IPS-20b (cell line): ENCODE results near the gene SLC9A9.

Source experiments
- H3K27ac ChIP-seq: one replicate; pipeline ENCODE4 v1.5.1; 2013; ENCODE audit warnings: low read length
- H3K27me3 ChIP-seq: 2 replicates; pipeline ENCODE4 v1.6.1; 2013; ENCODE audit warnings: mild to moderate bottlenecking, low read length, inconsistent platforms; ENCODE audit not compliant: insufficient read depth
- H3K36me3 ChIP-seq: 2 replicates; pipeline ENCODE4 v1.6.1; 2013; ENCODE audit warnings: low read depth, mild to moderate bottlenecking, inconsistent platforms, low read length, moderate library complexity; ENCODE audit not compliant: insufficient read depth
- H3K4me1 ChIP-seq: 2 replicates; pipeline ENCODE4 v1.6.1; 2013; ENCODE audit warnings: mild to moderate bottlenecking, control low read depth, inconsistent platforms, low read length, moderate library complexity; ENCODE audit not compliant: insufficient read depth
- H3K4me3 ChIP-seq: 2 replicates; pipeline ENCODE4 v1.5.1; 2013; ENCODE audit warnings: mild to moderate bottlenecking, low read length, inconsistent platforms
- H3K9ac ChIP-seq: 2 replicates; pipeline ENCODE4 v1.6.1; 2013; ENCODE audit warnings: low read depth, mild to moderate bottlenecking, inconsistent platforms, low read length, moderate library complexity
- H3K9me3 ChIP-seq: 2 replicates; pipeline ENCODE4 v1.6.1; 2013; ENCODE audit warnings: mild to moderate bottlenecking, low read depth, low read length, inconsistent platforms; ENCODE audit not compliant: insufficient read depth

Gene SLC9A9

DNA sequence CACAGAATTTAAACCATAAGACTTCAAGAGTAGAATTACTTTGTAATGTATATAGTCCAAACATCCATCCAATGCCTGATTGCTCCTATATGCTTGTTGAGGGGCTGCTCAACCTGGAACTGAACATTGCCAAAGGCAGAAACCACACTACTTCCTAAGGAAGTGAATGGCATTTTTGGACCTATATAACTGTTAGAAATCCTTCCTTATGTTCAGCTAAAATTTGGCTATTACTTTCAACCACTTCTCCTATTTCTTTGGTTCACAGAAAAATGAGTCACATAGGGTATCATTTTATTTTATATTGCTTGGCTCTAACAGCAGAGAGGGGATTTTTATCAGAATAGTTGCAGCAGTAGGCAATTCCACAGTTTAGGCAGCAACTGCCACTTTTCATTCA, 342.1 kb downstream of the SLC9A9 start:
- H3K36me3 ChIP-seq = no peaks in the 10 kb centered on the region
- H3K9me3 ChIP-seq = no peaks in the 10 kb centered on the region
- no peaks in the 10 kb centered on the region for H3K27me3 ChIP-seq
- H3K4me1 ChIP-seq = peaks cover 10% of the 10 kb centered on the region; the same call in 1 of the 2 replicates
- H3K4me3 ChIP-seq = no peak overlapping the region
- no peak overlapping the region for H3K9ac ChIP-seq
- H3K27ac ChIP-seq = no peak overlapping the region

DNA sequence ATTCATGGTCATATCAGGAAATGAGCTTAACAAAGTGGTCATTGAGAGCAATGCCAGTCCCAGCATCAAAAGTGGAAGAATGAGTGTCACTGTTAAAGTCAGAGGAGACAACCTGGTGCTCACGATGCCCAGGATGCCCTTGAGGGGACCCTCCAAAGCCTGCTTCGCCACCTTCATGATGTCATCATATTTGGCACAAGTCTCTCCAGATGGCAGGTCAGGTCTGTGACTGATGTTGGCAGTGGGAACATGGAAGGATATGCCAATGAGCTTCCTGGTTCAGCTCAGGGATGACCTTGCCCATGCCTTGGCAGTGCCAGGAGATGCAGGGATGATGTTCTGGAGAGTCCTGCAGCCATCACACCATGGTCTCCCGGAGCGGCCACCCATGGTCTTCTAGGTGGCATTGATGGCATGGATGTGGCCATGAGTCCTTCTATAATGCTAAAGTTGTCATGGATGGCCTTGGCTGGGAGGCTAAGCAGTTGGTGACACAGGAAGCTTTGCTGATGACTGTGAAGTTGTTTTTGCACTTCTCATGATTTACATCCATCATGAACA, 344.9 kb downstream of the SLC9A9 start:
- Histone ChIP-seq H3K4me3 (no peak overlapping the region), H3K4me1 (peaks cover 11% of the 10 kb centered on the region; the same call in 1 of the 2 replicates), H3K27ac (no peak overlapping the region), H3K36me3 (no peaks in the 10 kb centered on the region), H3K9ac (no peak overlapping the region), H3K9me3 (no peaks in the 10 kb centered on the region), H3K27me3 (no peaks in the 10 kb centered on the region)

DNA sequence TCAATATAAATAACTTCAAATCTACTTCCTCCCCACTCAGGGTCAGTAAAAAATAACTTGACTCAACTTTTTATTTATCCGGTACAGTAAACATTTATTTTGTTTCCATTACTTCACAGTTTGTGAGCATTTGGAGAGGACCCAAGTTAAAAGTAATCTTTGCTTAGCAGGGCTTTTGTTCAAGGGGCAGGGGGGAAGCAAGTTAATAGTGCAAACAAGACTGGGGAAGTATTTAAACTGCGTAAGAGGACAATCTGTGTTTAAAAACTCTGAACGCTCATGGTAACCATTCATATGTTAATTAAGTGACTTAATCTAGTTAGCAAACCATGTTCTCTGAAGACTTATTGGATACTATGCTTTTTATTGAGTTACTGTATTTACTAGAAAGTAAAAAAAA, 346.2 kb downstream of the SLC9A9 start:
- H3K9ac ChIP-seq = no peak overlapping the region
- no peaks in the 10 kb centered on the region for H3K27me3 ChIP-seq
- no peak overlapping the region for H3K4me3 ChIP-seq
- no peaks in the 10 kb centered on the region for H3K36me3 ChIP-seq
- H3K4me1 ChIP-seq = peaks cover 11% of the 10 kb centered on the region; the same call in 1 of the 2 replicates
- H3K9me3 ChIP-seq = no peaks in the 10 kb centered on the region
- no peak overlapping the region for H3K27ac ChIP-seq

DNA sequence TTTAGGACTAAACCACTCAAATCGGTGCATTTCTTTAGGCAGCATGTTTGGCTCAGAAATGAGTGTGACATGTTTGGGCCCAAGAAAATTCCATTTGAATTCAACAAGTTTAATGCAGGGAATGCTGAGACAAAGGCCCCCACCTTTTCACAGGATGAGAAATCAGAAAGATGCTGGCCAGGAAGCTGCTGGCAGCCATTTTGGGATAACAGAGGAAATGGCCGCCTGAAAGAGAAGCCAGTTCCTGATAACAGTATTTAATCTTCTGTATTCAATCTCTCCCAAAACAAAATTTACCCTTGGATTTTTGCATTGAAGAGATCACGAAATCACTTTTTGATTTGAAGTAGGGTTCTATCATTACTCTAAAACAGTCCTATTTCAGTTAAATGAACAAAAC, 350.9 kb downstream of the SLC9A9 start:
- Histone ChIP-seq H3K4me3 (no peak overlapping the region), H3K4me1 (peaks cover 11% of the 10 kb centered on the region; the same call in 1 of the 2 replicates), H3K36me3 (no peaks in the 10 kb centered on the region), H3K27me3 (no peaks in the 10 kb centered on the region), H3K27ac (no peak overlapping the region), H3K9me3 (no peaks in the 10 kb centered on the region), H3K9ac (no peak overlapping the region)

DNA sequence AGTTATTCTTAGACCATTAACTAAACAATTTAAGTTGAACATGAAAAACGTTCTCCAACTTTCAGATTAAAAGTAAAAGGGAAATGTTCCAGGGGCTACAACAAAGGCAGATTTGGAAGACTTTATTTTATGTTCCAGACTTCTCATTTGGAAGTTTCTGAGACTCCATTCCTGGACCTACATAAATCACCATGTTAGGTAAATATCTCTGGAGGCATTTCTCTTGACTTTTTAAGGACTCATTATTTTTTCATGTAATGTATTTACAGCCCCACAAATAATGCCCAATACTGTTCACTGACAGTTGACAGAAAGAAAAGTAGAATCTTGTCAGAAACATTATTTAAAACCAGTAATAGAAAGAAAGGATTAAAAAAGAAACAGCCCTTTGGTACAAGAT, 352.1 kb downstream of the SLC9A9 start:
- no peaks in the 10 kb centered on the region for H3K27me3 ChIP-seq
- peaks cover 1% of the 10 kb centered on the region; the same call in 1 of the 2 replicates for H3K4me1 ChIP-seq
- H3K27ac ChIP-seq = no peak overlapping the region
- no peak overlapping the region for H3K9ac ChIP-seq
- no peaks in the 10 kb centered on the region for H3K36me3 ChIP-seq
- no peak overlapping the region for H3K4me3 ChIP-seq
- H3K9me3 ChIP-seq = no peaks in the 10 kb centered on the region

DNA sequence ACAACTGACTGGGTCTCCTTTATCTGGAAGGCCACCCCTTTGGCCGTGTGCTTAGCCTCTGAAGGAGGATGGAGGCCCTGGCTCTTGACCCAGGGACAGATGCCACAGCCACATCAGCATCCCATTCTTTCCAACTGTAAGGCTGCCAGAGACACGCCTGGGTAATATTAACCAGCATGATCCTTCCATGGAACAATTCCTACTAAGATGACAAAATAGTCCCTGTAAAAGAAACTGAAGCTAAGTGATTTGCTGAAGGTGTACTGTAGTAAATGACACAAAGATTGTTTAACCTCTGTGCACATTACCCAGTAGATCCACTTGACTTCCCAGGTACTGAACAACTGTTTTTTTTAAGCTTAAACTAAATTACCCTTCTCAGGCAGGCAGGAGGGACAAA, 352.7 kb downstream of the SLC9A9 start:
- Histone ChIP-seq H3K4me1 (no peaks in the 10 kb centered on the region), H3K27ac (no peak overlapping the region), H3K9ac (no peak overlapping the region), H3K4me3 (no peak overlapping the region), H3K36me3 (no peaks in the 10 kb centered on the region), H3K27me3 (no peaks in the 10 kb centered on the region), H3K9me3 (no peaks in the 10 kb centered on the region)

DNA sequence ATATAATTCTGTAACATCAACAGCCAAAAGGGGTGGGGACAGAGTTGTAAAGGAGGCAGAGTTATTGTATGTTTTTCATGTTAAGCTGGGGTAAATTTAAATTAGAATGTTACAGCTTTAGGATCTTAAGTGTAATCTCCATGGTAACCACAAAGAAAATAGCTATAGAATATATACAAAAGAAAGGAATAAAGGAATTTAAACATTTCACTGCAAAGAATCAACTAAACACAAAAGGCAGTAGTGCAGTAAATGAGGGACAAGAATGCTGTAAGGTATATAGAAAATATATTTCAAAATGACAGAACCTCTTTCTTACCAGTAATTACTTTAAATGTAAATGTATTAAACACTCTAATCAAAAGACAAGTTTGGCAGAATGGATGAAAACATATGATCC, 361.7 kb downstream of the SLC9A9 start:
- Histone ChIP-seq H3K9ac (no peak overlapping the region), H3K27ac (no peak overlapping the region), H3K4me3 (no peak overlapping the region), H3K36me3 (no peaks in the 10 kb centered on the region), H3K27me3 (no peaks in the 10 kb centered on the region), H3K4me1 (no peaks in the 10 kb centered on the region; the same call in 1 of the 2 replicates), H3K9me3 (no peaks in the 10 kb centered on the region)

DNA sequence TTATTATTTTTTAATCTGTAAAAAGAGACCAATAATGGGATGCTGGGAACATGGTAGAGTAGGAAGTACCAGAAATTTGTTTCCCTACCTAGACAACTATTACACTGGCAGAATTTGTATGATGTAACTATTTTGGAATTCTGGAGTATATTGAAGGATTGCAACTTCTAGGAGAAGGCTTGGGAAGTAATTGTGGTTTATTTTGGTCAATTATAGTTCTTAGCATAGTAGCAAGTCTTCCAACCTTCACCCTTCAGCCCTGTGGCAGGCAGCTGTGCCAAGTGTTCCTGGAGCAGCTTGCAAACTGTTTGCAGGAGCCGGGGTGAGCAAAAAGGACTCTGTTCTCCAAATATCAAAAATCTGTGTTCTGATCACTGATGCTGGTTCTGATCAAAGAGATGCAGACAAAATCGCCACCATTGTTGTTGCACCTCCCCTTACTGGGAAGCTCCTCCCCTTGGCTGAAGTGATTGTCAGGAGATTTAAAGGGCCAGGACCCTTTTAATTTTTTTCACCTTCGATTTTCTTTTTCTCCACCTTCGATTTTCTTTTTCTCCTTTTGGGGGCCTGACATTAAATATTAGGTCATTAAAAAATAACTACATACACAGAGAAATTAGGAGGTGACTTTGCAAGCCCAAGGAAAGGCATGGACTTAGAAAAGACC, 363.3 kb downstream of the SLC9A9 start:
- no peaks in the 10 kb centered on the region for H3K9me3 ChIP-seq
- H3K36me3 ChIP-seq = no peaks in the 10 kb centered on the region
- no peak overlapping the region for H3K4me3 ChIP-seq
- H3K9ac ChIP-seq = no peak overlapping the region
- H3K27me3 ChIP-seq = no peaks in the 10 kb centered on the region
- no peaks in the 10 kb centered on the region; the same call in 1 of the 2 replicates for H3K4me1 ChIP-seq
- H3K27ac ChIP-seq = no peak overlapping the region

DNA sequence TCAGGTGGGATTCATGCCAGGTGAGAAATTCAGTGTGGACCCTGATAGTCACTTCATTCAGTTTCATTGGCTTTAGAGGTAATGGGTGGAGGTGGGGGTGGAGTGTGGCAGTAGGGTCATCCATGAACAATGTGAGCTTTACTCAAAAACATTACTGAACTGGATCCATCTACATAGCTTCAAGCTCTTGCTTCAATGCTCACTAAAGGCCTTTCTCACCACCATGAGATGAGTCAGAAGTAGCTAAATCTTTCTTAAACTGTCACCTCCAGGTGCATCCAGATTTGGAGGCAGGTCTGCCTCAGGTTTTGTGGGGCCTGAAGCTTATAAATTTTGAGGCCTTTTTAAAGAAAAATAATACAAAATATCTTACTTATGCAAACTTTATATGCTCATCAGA, 365.1 kb downstream of the SLC9A9 start:
- Histone ChIP-seq H3K27ac (no peak overlapping the region), H3K36me3 (no peaks in the 10 kb centered on the region), H3K4me1 (no peaks in the 10 kb centered on the region; the same call in 1 of the 2 replicates), H3K9ac (no peak overlapping the region), H3K4me3 (no peak overlapping the region), H3K27me3 (no peaks in the 10 kb centered on the region), H3K9me3 (no peaks in the 10 kb centered on the region)

DNA sequence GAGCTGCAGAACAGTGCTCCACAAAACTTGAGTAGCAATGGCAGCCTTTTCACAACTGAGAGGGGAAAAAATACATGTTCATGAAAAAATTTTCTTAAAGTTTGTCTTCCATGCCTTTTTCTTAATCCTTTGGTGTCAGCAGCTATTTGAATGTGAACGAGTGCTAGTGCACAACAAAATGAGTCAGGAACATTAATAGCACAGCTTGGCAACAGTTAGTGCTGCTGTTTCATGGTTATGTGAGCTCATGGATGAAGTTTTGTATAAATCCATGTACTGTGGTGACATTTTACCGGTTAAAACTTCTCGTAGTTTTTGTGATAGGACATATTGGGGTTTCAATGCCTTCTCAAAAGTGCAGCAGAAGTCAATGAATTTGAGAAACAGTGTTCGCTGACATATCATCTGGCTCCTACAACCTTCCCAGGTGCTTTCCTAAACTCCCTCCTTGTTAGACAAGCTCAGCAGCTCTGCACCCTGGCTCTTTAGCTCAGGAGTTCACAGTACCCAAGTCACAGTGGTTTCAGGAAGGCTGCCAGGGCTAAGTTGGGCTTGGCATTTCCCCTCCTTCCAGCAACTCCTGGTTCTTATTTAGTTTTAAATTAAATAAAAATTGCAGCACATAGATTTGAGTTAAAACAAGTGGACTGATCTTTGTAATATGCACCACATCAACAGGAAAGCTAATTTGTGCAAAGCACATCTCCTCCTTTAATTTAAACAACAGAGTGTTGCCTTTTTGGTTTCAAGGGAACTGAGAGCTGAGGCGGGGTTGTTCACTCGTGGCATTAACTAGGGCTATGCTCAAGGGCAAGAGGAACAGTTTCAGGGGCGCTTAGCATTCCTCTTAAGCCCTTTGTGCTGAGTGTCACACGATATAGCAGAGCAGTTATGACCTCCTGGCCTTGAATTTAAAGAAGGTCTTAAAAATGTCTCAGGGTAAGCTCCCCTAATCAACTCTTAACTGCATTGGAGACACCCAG, 365.9 kb downstream of the SLC9A9 start:
- H3K4me3 ChIP-seq = no peak overlapping the region
- no peaks in the 10 kb centered on the region for H3K36me3 ChIP-seq
- no peaks in the 10 kb centered on the region for H3K27me3 ChIP-seq
- no peaks in the 10 kb centered on the region for H3K9me3 ChIP-seq
- H3K4me1 ChIP-seq = no peaks in the 10 kb centered on the region; the same call in 1 of the 2 replicates
- H3K9ac ChIP-seq = no peak overlapping the region
- no peak overlapping the region for H3K27ac ChIP-seq

DNA sequence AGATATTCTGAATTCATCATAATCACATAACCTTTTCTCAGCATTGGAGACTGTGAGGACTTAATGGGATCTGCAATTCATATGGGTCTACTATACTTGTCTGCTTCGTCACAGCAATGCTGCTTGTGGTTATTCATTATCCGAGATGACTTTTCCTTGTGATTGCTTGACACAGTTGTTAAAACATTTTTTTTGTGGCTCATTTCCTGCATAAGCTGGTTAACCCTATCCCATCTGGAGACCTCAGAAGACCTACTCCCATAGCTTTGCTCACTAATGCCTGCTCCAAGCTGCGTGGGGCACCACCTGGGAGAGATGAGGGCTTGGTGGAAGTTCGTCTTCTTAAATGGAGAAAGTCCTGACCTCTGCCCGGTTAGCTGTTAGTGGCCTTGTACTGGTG, 367.9 kb downstream of the SLC9A9 start:
- Histone ChIP-seq H3K4me1 (no peaks in the 10 kb centered on the region; the same call in 1 of the 2 replicates), H3K36me3 (no peaks in the 10 kb centered on the region)

More for the DNA sequence above, 367.9 kb downstream of the SLC9A9 start:
- H3K9ac ChIP-seq = no peak overlapping the region
- no peaks in the 10 kb centered on the region for H3K9me3 ChIP-seq
- no peak overlapping the region for H3K27ac ChIP-seq
- no peaks in the 10 kb centered on the region for H3K27me3 ChIP-seq
- H3K4me3 ChIP-seq = no peak overlapping the region
